TTC549 (cell line): ENCODE measurements around the gene COL9A3.

Experiments used
- FAIRE-seq: peaks from 2 replicates; lab custom pipeline; 2012; peaks lifted over from hg19 to GRCh38; lab: Jason Lieb, UNC

The COL9A3 gene

GRCh38 chr20:62797671-62798532, 18.9 kb upstream of the COL9A3 start:
- FAIRE-seq = no peak

- FAIRE-seq = no peak
Measured at GRCh38 chr20:62799036-62799435, 17.8 kb upstream of the COL9A3 start.

- no peak for FAIRE-seq
Measured at GRCh38 chr20:62799459-62799858, 17.4 kb upstream of the COL9A3 start.

- FAIRE-seq = no peak
Measured at GRCh38 chr20:62799873-62800272, 17.0 kb upstream of the COL9A3 start.

GRCh38 chr20:62800314-62801259, 16.3 kb upstream of the COL9A3 start:
- no peak for FAIRE-seq

GRCh38 chr20:62801284-62802010, 15.4 kb upstream of the COL9A3 start:
- FAIRE-seq = no peak

- FAIRE-seq = no peak
Measured at GRCh38 chr20:62802026-62802712, 14.7 kb upstream of the COL9A3 start.

- no peak for FAIRE-seq
Measured at GRCh38 chr20:62804021-62804626, 12.7 kb upstream of the COL9A3 start.

- FAIRE-seq = no peak
Measured at GRCh38 chr20:62804627-62805154, 12.2 kb upstream of the COL9A3 start, which contains the start of gene OGFR. Gene OGFR, plus strand, starts transcription at chr20:62804835. Its CDS starts 25 bp downstream, at chr20:62804860.

GRCh38 chr20:62805155-62805710, 11.6 kb upstream of the COL9A3 start:
- FAIRE-seq = no peak

GRCh38 chr20:62805711-62806382, 11.0 kb upstream of the COL9A3 start:
- FAIRE-seq = no peak

GRCh38 chr20:62806383-62807050, 10.3 kb upstream of the COL9A3 start:
- no peak for FAIRE-seq

GRCh38 chr20:62807444-62808210, 9.2 kb upstream of the COL9A3 start:
- no peak for FAIRE-seq

GRCh38 chr20:62808211-62808865, 8.5 kb upstream of the COL9A3 start:
- FAIRE-seq = no peak

- FAIRE-seq = no peak
Measured at GRCh38 chr20:62809530-62810428, 7.1 kb upstream of the COL9A3 start.

- FAIRE-seq = no peak
Measured at GRCh38 chr20:62811320-62811719, 5.5 kb upstream of the COL9A3 start.

- no peak for FAIRE-seq
Measured at GRCh38 chr20:62811720-62812119, 5.1 kb upstream of the COL9A3 start.
